Activated gamma-delta T cell (primary cell): Measurements from ENCODE around the gene IL22RA2.

Experiments
- DNase-seq: peaks from one replicate; lab custom pipeline; 2025; lab: John Stamatoyannopoulos, UW

Gene IL22RA2

GRCh38 chr6:137097057-137097456, 76.4 kb downstream of the IL22RA2 start:
- no peak for DNase-seq

GRCh38 chr6:137095651-137096238, 77.7 kb downstream of the IL22RA2 start:
- DNase-seq: no peak

GRCh38 chr6:137095093-137095492, 78.4 kb downstream of the IL22RA2 start:
- no peak for DNase-seq

GRCh38 chr6:137094411-137095008, 78.9 kb downstream of the IL22RA2 start:
- no peak for DNase-seq
